PC-9 (cell line): ENCODE measurements around the gene TMEM233. TPM values are rescaled to one million over a fixed set of nuclear protein-coding genes. Genes with fewer than 3 reads are reported as not detected.

Experiments
- BruUV-seq: library from RNA; stranded (reverse); fragments of 400-500 nt; replicated peaks from 2 replicates; lab custom pipeline; 2021; lab: Mats Ljungman, UMichigan
- CTCF ChIA-PET: fragments of 300-600 bp; sonication (Branson Sonifier 250); formaldehyde crosslinking; loops from one replicate; lab custom pipeline; 2022; ENCODE audit warnings: antibody characterized with exemption; lab: Charles Lee
- POLR2A ChIA-PET: fragments of 300-600 bp; sonication (Branson Sonifier 250); formaldehyde crosslinking; loops from one replicate; lab custom pipeline; 2022; ENCODE audit warnings: antibody characterized with exemption; ENCODE audit not compliant: unreplicated experiment; lab: Charles Lee
- DNase-seq, 2 experiments: peaks; one replicate each; pipeline versions ENCODE4 v3.0.0 to v3.0.0-alpha.2; 2015 to 2022; ENCODE audit warnings: mixed read lengths in 1 of 2
- H2AFZ ChIP-seq: fragments of 200-600 bp; sonication (generic); 2 replicates; pipeline ENCODE4 v1.8.1; 2017; ENCODE audit warnings: antibody characterized with exemption
- H3F3A ChIP-seq: fragments of 200-600 bp; sonication (generic); 2 replicates; pipeline ENCODE4 v1.8.1; 2017; ENCODE audit warnings: antibody characterized with exemption, mild to moderate bottlenecking, low read depth; ENCODE audit not compliant: insufficient read depth
- H3K27ac ChIP-seq: fragments of 200-600 bp; sonication (generic); 2 replicates; pipeline ENCODE4 v1.6.1; 2016; ENCODE audit warnings: mixed run types
- H3K27me3 ChIP-seq: fragments of 200-600 bp; sonication (generic); 2 replicates; pipeline ENCODE4 v1.6.1; 2016; ENCODE audit warnings: low read depth, mixed run types; ENCODE audit not compliant: insufficient read depth
- H3K36me3 ChIP-seq: fragments of 200-600 bp; sonication (generic); 2 replicates; pipeline ENCODE4 v1.6.1; 2016; ENCODE audit warnings: low read depth, mixed run types
- H3K4me1 ChIP-seq: fragments of 200-600 bp; sonication (generic); replicated peaks from 2 replicates; pipeline ENCODE4 v1.6.1; 2016; ENCODE audit warnings: mixed run types; ENCODE audit not compliant: insufficient read depth
- H3K4me2 ChIP-seq: fragments of 200-600 bp; sonication (generic); 2 replicates; pipeline ENCODE4 v1.6.1; 2017; ENCODE audit warnings: mixed run types
- H3K4me3 ChIP-seq: fragments of 200-600 bp; sonication (generic); 2 replicates; pipeline ENCODE4 v1.6.1; 2016; ENCODE audit warnings: mixed run types
- H3K79me2 ChIP-seq: fragments of 200-600 bp; sonication (generic); 2 replicates; pipeline ENCODE4 v1.6.1; 2017; ENCODE audit warnings: low read depth, mixed run types
- H3K9me2 ChIP-seq: fragments of 200-600 bp; sonication (generic); 2 replicates; pipeline ENCODE4 v1.8.1; 2017; ENCODE audit warnings: mild to moderate bottlenecking; ENCODE audit not compliant: insufficient read depth
- H3K9me3 ChIP-seq: fragments of 200-600 bp; sonication (generic); 2 replicates; pipeline ENCODE4 v1.8.1; 2016; ENCODE audit warnings: low read depth; ENCODE audit not compliant: insufficient read depth
- H4K20me1 ChIP-seq: fragments of 200-600 bp; sonication (generic); 2 replicates; pipeline ENCODE4 v1.8.1; 2017; ENCODE audit not compliant: insufficient read depth
- CTCF ChIP-seq: fragments of 200-600 bp; sonication (generic); conservative IDR thresholded peaks from 2 replicates; pipeline ENCODE4 v1.6.1; 2017; ENCODE audit warnings: mixed run types, antibody characterized with exemption, mild to moderate bottlenecking, moderate library complexity
- EZH2 ChIP-seq: fragments of 200-600 bp; sonication (generic); IDR thresholded peaks from 2 replicates; pipeline ENCODE4 v1.8.0; 2017; ENCODE audit warnings: antibody characterized with exemption, low read depth
- intact Hi-C: fragments of 100-400 bp; cut with micrococcal nuclease; formaldehyde crosslinking; loops from one replicate; pipeline ENCODE4 v1.10.0; 2022; ENCODE audit not compliant: unreplicated experiment
- total RNA-seq: library from RNA; stranded (reverse); gene quantifications from 2 replicates; pipeline ENCODE4 v1.2.3, GENCODE V29; 2021

Gene TMEM233
- total RNA-seq, 1 experiment from 2014 or later: not detected

DNA sequence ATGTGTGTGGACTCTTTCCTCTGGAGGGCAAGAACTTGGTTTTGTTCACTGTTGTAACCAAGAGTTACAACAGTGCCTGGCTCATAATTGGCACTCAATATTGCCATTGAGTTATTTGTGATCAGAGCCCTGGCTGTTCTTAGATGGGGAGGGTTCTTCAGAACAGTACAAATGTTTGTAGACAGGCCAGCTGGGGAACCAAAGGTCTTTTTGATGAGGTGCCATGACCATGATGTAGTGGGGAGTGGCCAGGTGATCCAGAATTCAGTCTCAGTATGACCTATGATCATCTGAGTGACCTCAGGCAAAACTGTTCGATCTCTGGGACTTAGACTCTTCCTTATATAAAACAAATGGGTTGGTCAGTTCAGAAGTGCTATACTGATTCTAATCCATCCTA lies 71.1 kb downstream of the TMEM233 start:
- Histone ChIP-seq H3F3A (peaks cover 11% of the 10 kb centered on the region; the same call in 1 of the 2 replicates), H3K79me2 (peaks cover 15% of the 10 kb centered on the region), H2AFZ (no peak overlapping the region), H4K20me1 (no peaks in the 10 kb centered on the region), H3K9me3 (no peaks in the 10 kb centered on the region), H3K27ac (no peak overlapping the region), H3K4me3 (no peak overlapping the region), H3K36me3 (no peaks in the 10 kb centered on the region), H3K4me2 (no peak overlapping the region), H3K9me2 (no peaks in the 10 kb centered on the region), H3K27me3 (peaks cover 4% of the 10 kb centered on the region; the same call in 1 of the 2 replicates), H3K4me1 (peaks cover 12% of the 10 kb centered on the region)
- TF ChIP-seq CTCF: no peak
- no peak for TF ChIP-seq EZH2
- intact Hi-C loops: no loop called here
- CTCF ChIA-PET: no interaction called here
- POLR2A ChIA-PET: no interaction called here
- no TSS peak for BruUV-seq
- no peak for DNase-seq

DNA sequence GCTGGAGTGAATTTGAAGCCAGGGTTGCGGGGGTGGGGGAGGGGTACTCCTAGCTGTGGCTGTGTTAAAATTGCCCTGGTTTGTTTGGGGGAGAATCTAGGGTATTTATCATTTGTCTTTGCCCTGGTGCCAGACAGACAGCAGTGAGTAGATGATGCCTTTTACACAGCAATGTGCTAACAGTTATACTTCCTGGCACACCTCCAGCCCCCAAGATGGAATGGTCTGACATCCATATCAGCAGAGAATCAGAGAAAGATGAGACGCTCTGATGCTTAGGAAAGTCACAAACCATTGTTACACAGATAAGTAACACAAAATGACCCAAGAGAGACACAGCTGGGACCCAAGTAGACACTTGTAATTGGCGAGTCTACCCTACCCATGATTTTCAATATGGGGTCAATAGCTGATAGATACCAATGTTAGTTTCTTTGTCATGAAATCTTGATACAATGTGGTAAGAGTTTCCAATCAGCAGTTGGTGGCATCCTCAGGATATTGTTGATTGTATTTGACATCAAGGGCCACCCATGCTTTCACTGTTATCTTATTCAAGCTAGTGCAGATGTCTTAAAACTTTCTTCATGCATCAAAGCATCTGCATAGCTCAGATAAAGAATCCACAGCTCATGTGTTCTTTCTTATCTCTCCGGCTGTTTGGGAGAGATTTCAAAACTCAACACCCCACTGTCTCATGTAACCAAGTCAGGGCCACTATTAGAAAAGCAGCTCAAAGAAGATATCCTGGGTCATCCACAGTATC lies 71.8 kb downstream of the TMEM233 start:
- no peak overlapping the region for H3K4me3 ChIP-seq
- no peaks in the 10 kb centered on the region for H3K9me2 ChIP-seq
- no peak overlapping the region for H3K4me2 ChIP-seq
- H4K20me1 ChIP-seq: 0 out of 2 replicates have a peak, but pooled peaks cover 3% of the 10 kb centered on the region
- peaks cover 22% of the 10 kb centered on the region for H3K79me2 ChIP-seq
- no peaks in the 10 kb centered on the region; the same call in 1 of the 2 replicates for H3K36me3 ChIP-seq
- peaks cover 19% of the 10 kb centered on the region for H3K4me1 ChIP-seq
- no peak overlapping the region for H2AFZ ChIP-seq
- peaks cover 4% of the 10 kb centered on the region; the same call in 1 of the 2 replicates for H3K27me3 ChIP-seq
- H3K27ac ChIP-seq: no peak overlapping the region
- CTCF ChIA-PET: no interaction called here
- DNase-seq: no peak
- TF ChIP-seq EZH2: no peak
- TF ChIP-seq CTCF: no peak
- intact Hi-C loops: no loop called here
- H3F3A ChIP-seq: peaks cover 15% of the 10 kb centered on the region; the same call in 1 of the 2 replicates
- BruUV-seq: no TSS peak
- no peaks in the 10 kb centered on the region for H3K9me3 ChIP-seq
- POLR2A ChIA-PET: no interaction called here

GRCh38 chr12:119666226-119666795 lies 72.7 kb downstream of the TMEM233 start:
- no peaks in the 10 kb centered on the region for H3K9me3 ChIP-seq
- intact Hi-C loops: no loop called here
- H3K4me3 ChIP-seq: no peak overlapping the region
- TF ChIP-seq CTCF (no peak), EZH2 (no peak)
- H3K27me3 ChIP-seq: no peaks in the 10 kb centered on the region
- H2AFZ ChIP-seq: no peak overlapping the region
- H3F3A ChIP-seq: peaks cover 19% of the 10 kb centered on the region; the same call in 1 of the 2 replicates
- DNase-seq: no peak
- ChIA-PET POLR2A (no interaction called here), CTCF (no interaction called here)
- peaks cover 24% of the 10 kb centered on the region for H3K4me1 ChIP-seq
- H4K20me1 ChIP-seq: 0 out of 2 replicates have a peak, but pooled peaks cover 7% of the 10 kb centered on the region
- peak overlapping the region; percentile 87; the same call in 1 of the 2 replicates for H3K4me2 ChIP-seq
- no peaks in the 10 kb centered on the region for H3K9me2 ChIP-seq
- H3K27ac ChIP-seq: no peak overlapping the region
- no TSS peak for BruUV-seq
- peaks cover 8% of the 10 kb centered on the region; the same call in 1 of the 2 replicates for H3K36me3 ChIP-seq
- peaks cover 32% of the 10 kb centered on the region for H3K79me2 ChIP-seq
